ENCODE results near the gene GHRHR.

GHRHR gene

GRCh38 chr7:30968747-30969603 is 5.2 kb downstream of the GHRHR start:
- Histone ChIP-seq H4K20me1 (ENCODE audit: control insufficient read depth, insufficient read depth, low read depth, low read length) (no peaks in the 10 kb centered on the region), H3K4me2 (ENCODE audit: low read length) (no peak overlapping the region), H3F3A (ENCODE audit: control insufficient read depth, insufficient read depth) (no peaks in the 10 kb centered on the region), H3K4me1 (ENCODE audit: control insufficient read depth, low read length) (peaks cover 9% of the 10 kb centered on the region), H3K9me2 (replicated peaks; ENCODE audit: control insufficient read depth, low read length) (no peaks in the 10 kb centered on the region), H3K4me3 (ENCODE audit: low read length) (no peak overlapping the region), H3K9me3 (ENCODE audit: control insufficient read depth, insufficient read depth, low read length) (no peaks in the 10 kb centered on the region), H3K27me3 (ENCODE audit: control insufficient read depth, low read length) (peaks cover 3% of the 10 kb centered on the region; the same call in 1 of the 2 replicates), H3K36me3 (ENCODE audit: control insufficient read depth, low read length) (no peaks in the 10 kb centered on the region), H3K27ac (ENCODE audit: low read depth, low read length) (no peak overlapping the region), H3K79me2 (ENCODE audit: control insufficient read depth, low read length) (no peaks in the 10 kb centered on the region)
- no peak for TF ChIP-seq EZH2phosphoT487 (IDR thresholded peaks at IDR 0.05; ENCODE audit: borderline replicate concordance, low read length)
- TF ChIP-seq, protein P1, sequence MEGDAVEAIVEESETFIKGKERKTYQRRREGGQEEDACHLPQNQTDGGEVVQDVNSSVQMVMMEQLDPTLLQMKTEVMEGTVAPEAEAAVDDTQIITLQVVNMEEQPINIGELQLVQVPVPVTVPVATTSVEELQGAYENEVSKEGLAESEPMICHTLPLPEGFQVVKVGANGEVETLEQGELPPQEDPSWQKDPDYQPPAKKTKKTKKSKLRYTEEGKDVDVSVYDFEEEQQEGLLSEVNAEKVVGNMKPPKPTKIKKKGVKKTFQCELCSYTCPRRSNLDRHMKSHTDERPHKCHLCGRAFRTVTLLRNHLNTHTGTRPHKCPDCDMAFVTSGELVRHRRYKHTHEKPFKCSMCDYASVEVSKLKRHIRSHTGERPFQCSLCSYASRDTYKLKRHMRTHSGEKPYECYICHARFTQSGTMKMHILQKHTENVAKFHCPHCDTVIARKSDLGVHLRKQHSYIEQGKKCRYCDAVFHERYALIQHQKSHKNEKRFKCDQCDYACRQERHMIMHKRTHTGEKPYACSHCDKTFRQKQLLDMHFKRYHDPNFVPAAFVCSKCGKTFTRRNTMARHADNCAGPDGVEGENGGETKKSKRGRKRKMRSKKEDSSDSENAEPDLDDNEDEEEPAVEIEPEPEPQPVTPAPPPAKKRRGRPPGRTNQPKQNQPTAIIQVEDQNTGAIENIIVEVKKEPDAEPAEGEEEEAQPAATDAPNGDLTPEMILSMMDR (IDR thresholded peaks at IDR 0.05; ENCODE audit: low read depth, low read length, poor library complexity, severe bottlenecking), result no peak

- Histone ChIP-seq H3F3A (ENCODE audit: control insufficient read depth, insufficient read depth) (no peaks in the 10 kb centered on the region), H3K4me1 (ENCODE audit: control insufficient read depth, low read length) (peaks cover 14% of the 10 kb centered on the region), H3K4me2 (ENCODE audit: low read length) (no peak overlapping the region), H4K20me1 (ENCODE audit: control insufficient read depth, insufficient read depth, low read depth, low read length) (no peaks in the 10 kb centered on the region), H3K9me2 (replicated peaks; ENCODE audit: control insufficient read depth, low read length) (no peaks in the 10 kb centered on the region), H3K27me3 (ENCODE audit: control insufficient read depth, low read length) (peaks cover 3% of the 10 kb centered on the region; the same call in 1 of the 2 replicates), H3K27ac (ENCODE audit: low read depth, low read length) (no peak overlapping the region), H3K4me3 (ENCODE audit: low read length) (no peak overlapping the region), H3K79me2 (ENCODE audit: control insufficient read depth, low read length) (no peaks in the 10 kb centered on the region), H3K9me3 (ENCODE audit: control insufficient read depth, insufficient read depth, low read length) (no peaks in the 10 kb centered on the region), H3K36me3 (ENCODE audit: control insufficient read depth, low read length) (no peaks in the 10 kb centered on the region)
- TF ChIP-seq, protein P1 (IDR thresholded peaks at IDR 0.05; ENCODE audit: low read depth, low read length, poor library complexity, severe bottlenecking), result no peak
- TF ChIP-seq EZH2phosphoT487 (IDR thresholded peaks at IDR 0.05; ENCODE audit: borderline replicate concordance, low read length), result no peak
Observed at GRCh38 chr7:30969604-30969970, 5.8 kb downstream of the GHRHR start.

DNA sequence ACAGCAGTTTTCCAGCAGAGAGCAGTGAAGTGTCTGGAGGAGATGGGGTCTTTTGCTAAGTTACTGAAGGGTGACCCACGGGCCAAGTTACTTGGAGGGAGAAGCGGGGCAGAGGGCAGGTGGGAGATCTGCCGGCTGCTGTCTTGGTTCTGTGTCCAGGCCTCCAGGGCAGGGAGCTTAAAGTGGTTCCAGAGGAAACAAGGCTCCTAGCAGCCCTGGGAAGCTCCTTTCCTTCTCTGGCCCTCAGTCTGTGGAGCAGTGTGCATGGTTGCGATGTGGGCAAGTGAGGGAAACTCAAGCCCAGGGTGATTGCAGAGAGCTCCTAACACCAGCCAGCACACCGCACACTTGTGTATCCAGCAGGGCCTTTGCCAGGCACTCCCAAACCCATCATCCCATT is 6.3 kb downstream of the GHRHR start:
- Histone ChIP-seq H3K27me3 (ENCODE audit: control insufficient read depth, low read length) (peaks cover 3% of the 10 kb centered on the region; the same call in 1 of the 2 replicates), H3K4me1 (ENCODE audit: control insufficient read depth, low read length) (peaks cover 19% of the 10 kb centered on the region), H3K4me2 (ENCODE audit: low read length) (no peak overlapping the region), H3K36me3 (ENCODE audit: control insufficient read depth, low read length) (no peaks in the 10 kb centered on the region), H3K27ac (ENCODE audit: low read depth, low read length) (no peak overlapping the region), H3K9me3 (ENCODE audit: control insufficient read depth, insufficient read depth, low read length) (no peaks in the 10 kb centered on the region), H3F3A (ENCODE audit: control insufficient read depth, insufficient read depth) (no peaks in the 10 kb centered on the region), H4K20me1 (ENCODE audit: control insufficient read depth, insufficient read depth, low read depth, low read length) (no peaks in the 10 kb centered on the region), H3K9me2 (replicated peaks; ENCODE audit: control insufficient read depth, low read length) (no peaks in the 10 kb centered on the region), H3K4me3 (ENCODE audit: low read length) (no peak overlapping the region), H3K79me2 (ENCODE audit: control insufficient read depth, low read length) (no peaks in the 10 kb centered on the region)
- TF ChIP-seq EZH2phosphoT487 (IDR thresholded peaks at IDR 0.05; ENCODE audit: borderline replicate concordance, low read length), result no peak
- TF ChIP-seq, protein P1 (IDR thresholded peaks at IDR 0.05; ENCODE audit: low read depth, low read length, poor library complexity, severe bottlenecking), result no peak
